KOPT-K1 (cell line): ENCODE results near the gene HSPA13.
"Not testable (repeated sequence)": the region's sequence is repeated elsewhere in the genome, so short reads cannot be mapped to it uniquely, and the experiment has no call there.

Experiments used
- H3K27ac ChIP-seq: fragments of 200-600 bp; sonication (generic); 2 replicates; pipeline ENCODE4 v1.5.1; 2016; ENCODE audit warnings: antibody characterized with exemption, mild to moderate bottlenecking, low read depth, low read length; ENCODE audit not compliant: poor library complexity, severe bottlenecking
- H3K36me3 ChIP-seq: fragments of 200-600 bp; sonication (generic); 2 replicates; pipeline ENCODE4 v1.5.1; 2017; ENCODE audit warnings: antibody characterized with exemption, mild to moderate bottlenecking, low read length, moderate library complexity; ENCODE audit not compliant: insufficient read depth
- H3K9me3 ChIP-seq: fragments of 200-600 bp; sonication (generic); 2 replicates; pipeline ENCODE4 v1.5.1; 2017; ENCODE audit warnings: antibody characterized with exemption, low read length, mild to moderate bottlenecking; ENCODE audit not compliant: insufficient read depth, poor library complexity, severe bottlenecking

Gene HSPA13

DNA sequence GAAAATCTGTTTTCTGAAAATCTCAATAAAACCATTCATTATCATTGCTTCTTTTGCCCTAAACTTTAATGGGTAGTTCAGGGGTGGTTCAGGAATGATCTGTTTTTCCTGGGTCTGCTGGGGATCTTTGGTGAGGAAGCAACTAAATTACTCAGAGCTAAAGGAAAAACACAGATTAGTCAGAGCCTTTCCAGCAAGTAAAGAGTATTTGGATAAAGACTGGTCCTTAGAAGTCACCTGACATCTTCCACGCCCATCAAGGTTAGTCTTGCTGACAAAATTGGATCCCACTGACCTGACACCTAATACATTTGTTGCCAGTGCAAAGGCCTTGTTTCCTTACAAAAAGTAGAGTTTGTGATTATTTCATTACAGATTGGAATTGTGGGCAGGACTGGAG, 24.2 kb downstream of the HSPA13 start:
- Histone ChIP-seq H3K27ac (no peak overlapping the region), H3K9me3 (no peaks in the 10 kb centered on the region), H3K36me3 (no peaks in the 10 kb centered on the region)

DNA sequence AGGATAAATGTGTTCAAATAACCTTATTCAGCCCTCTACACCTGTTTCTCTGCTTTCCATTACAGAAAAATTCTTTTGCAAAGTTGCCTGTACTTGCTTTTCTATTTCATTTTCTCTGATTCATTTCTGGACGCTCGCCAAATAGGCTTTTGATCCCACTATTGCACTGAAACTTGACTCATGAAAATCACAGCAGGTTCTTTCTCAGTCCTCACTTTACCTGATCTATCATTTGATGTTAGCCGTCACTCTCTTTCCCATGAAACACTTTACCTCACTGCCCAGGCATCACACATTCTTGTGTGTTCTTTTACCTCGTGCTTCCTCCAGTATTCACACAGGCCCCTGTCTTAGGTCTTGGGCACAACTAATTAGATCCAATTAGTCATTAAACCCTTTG, 26.2 kb downstream of the HSPA13 start:
- H3K9me3 ChIP-seq: no peaks in the 10 kb centered on the region
- H3K27ac ChIP-seq: no peak overlapping the region
- H3K36me3 ChIP-seq: no peaks in the 10 kb centered on the region

DNA sequence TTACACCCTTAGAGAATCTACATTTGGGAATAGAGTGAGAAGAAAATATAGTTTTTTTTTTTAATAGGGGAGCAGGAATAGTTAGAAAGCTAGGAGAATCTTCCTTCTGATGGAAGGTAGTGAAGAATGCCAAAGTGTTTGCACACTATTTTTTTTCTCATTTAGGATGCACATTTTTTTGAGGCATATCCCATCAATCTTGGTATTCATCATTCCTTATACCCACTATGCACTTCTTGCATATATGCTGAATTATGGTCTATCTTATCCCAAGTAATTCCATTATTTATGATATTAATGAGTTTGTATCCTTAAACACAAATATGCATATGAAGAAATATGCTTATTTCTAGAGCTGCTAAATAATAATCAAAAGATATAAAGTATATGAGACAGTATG, 28.4 kb downstream of the HSPA13 start:
- no peaks in the 10 kb centered on the region for H3K36me3 ChIP-seq
- H3K9me3 ChIP-seq: no peaks in the 10 kb centered on the region
- H3K27ac ChIP-seq: no peak overlapping the region

DNA sequence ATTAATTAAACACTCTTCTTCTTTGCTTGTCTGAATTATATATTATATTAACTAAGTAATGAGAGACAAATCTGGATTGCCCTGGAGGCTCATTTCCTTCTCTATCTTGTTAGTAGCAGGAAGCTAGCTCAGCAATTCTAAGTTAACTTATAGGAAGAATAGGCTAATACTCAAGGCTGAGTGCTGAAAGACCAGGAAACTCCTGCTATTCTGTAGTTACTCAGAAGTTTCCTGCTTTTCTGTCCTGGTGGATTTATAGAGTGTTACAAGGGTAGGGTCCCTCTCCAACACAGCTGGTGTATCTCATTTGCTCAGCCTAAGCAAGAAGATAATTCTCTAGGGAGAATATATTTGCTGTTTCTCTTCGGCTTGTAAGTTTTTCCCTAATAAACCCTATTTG, 29.2 kb downstream of the HSPA13 start:
- H3K9me3 ChIP-seq: no peaks in the 10 kb centered on the region
- no peak overlapping the region for H3K27ac ChIP-seq
- H3K36me3 ChIP-seq: no peaks in the 10 kb centered on the region

DNA sequence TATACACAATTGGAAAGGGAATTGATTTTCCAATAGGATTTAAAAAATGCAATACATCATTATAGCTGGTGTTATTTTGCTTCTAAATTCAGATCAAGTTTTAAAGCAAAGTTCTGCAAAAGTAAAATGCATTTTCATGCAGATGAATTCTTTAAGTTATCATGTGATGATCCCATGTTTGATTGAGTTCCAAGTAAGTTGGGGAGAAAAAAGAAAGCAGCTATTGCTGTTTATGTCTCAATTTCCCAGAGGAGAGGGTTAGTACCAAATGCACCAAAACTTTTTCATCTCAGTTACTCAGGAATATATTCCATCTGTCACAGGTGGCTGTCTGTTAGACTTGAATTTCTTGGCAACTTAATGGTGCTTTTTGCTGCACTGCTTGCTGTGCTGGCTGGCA, 29.7 kb downstream of the HSPA13 start:
- H3K9me3 ChIP-seq: no peaks in the 10 kb centered on the region

DNA sequence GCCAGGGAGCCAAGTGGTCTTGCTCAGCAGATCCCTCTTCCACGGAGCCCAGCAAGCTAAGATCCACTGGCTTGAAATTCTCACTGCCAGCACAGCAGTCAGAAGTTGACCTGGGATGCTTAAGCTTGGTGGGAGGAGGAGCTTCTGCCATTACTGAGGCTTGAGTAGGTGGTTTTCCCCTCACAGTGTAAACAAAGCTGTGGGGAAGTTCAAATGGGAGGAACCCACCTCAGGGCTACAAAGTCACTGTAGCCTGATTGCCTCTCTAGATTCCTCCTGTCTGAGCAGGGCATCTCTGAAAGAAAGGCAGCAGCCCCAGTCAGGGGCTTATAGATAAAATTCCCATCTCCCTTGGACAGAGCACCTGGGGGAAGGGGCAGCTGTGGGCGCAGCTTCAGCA, 55.6 kb downstream of the HSPA13 start:
- not testable (repeated sequence) for H3K9me3 ChIP-seq, H3K27ac ChIP-seq, H3K36me3 ChIP-seq

More for the DNA sequence above, 29.7 kb downstream of the HSPA13 start:
- H3K27ac ChIP-seq: no peak overlapping the region
- no peaks in the 10 kb centered on the region for H3K36me3 ChIP-seq

DNA sequence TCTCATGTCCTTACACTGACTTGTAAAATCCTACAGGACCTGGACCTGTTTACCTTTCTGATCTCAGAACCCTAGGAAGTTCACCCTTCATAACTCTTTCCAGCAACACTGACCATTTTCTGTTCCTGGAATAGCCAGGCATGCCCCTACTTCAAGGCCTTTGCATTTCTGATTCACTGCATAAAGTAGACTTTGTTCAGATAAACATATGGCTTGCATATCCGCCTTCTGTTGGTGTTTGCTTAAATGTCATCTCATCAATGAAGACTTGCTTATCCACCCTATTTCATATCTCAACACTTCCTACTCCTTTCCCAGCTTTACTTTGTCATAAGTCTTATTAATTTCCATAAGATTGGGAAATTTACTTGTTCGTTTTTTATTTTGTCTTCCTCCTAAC, 57.4 kb downstream of the HSPA13 start:
- no peaks in the 10 kb centered on the region for H3K9me3 ChIP-seq
- H3K27ac ChIP-seq: no peak overlapping the region
- H3K36me3 ChIP-seq: no peaks in the 10 kb centered on the region
